ENCODE measurements around the gene METTL13.

GRCh38 chr1:171762143-171762563, 19.3 kb upstream of the METTL13 start:
- no peak for TF ChIP-seq POLR2A (IDR thresholded peaks at IDR 0.05; ENCODE audit: low read depth, low read length)
- no peak for TF ChIP-seq POLR2AphosphoS5 (IDR thresholded peaks at IDR 0.05; ENCODE audit: low read depth, low read length)

Measured in GM12892 (cell line).